Lower lobe of right lung (tissue), 2 donors: ENCODE data around the gene CACNA1H. TPM values are rescaled to one million over a fixed set of nuclear protein-coding genes. Genes with fewer than 3 reads are reported as not detected.

Experiments
- ATAC-seq, 2 donors: fragments of 200-7000 bp; cut with Tn5 transposase; one replicate each; pipeline ENCODE4 v1.9.1; 2020 to 2022; ENCODE audit warnings: mild to moderate bottlenecking in 2 of 2, moderate library complexity in 2 of 2
- DNase-seq: peaks from one replicate; pipeline ENCODE4 v3.0.0-alpha.2; 2020
- H3K27ac ChIP-seq: fragments of 200-600 bp; one replicate; pipeline ENCODE4 v1.8.0; 2022
- H3K27me3 ChIP-seq: fragments of 200-600 bp; one replicate; pipeline ENCODE4 v1.8.0; 2022; ENCODE audit warnings: low read depth
- H3K36me3 ChIP-seq: fragments of 200-600 bp; one replicate; pipeline ENCODE4 v1.8.0; 2022; ENCODE audit warnings: mild to moderate bottlenecking
- H3K4me1 ChIP-seq: fragments of 200-600 bp; one replicate; pipeline ENCODE4 v1.8.0; 2022
- H3K4me3 ChIP-seq: fragments of 200-600 bp; one replicate; pipeline ENCODE4 v1.8.0; 2022; ENCODE audit warnings: mild to moderate bottlenecking
- H3K9me3 ChIP-seq: fragments of 200-600 bp; one replicate; pipeline ENCODE4 v1.8.0; 2022
- intact Hi-C: fragments of 100-400 bp; cut with DNase I; formaldehyde crosslinking; loops from one replicate; pipeline ENCODE4 v1.11.0; 2022
- total RNA-seq: library from RNA; stranded (reverse); fragmentation: NEBNext Ultra II Directional; extraction: Animal tissue kit (Norgen Biotek cat#: 25700); gene quantifications from one replicate; pipeline ENCODE4 v1.2.1, GENCODE V29; 2021
- TF ChIP-seq, protein P1 (sequence below): fragments of 200-600 bp; IDR thresholded peaks from one replicate; pipeline ENCODE4 v1.8.0; 2022; ENCODE audit warnings: antibody characterized with exemption, mild to moderate bottlenecking
- donor health status: DM: no; HTN: yes; CAD: no; lungs with severe emphysema.

Gene CACNA1H
- total RNA-seq, 1 donor from 2014 or later = 8.4 TPM

DNA sequence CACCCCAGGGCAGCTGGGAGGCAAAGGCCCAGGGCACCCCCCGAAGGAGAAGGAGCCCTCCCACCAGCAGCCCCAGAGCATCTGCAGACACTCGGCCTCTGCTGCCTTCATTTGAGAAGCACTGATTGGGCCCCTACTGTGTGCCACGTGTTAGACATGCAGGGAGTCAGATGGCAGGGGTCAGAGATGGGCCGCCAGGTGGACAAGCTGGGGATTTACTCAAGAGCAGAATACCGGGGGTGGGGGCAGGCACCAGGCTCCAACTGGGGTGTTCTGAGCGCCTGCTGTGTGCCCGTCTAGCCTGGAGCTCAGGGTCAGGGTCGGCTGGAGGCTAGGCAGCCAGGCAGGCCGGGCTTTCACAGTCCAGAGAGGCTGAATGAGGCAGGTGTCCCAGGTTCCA, 53.4 kb downstream of the CACNA1H start:
- H3K4me3 ChIP-seq = no peak overlapping the region
- TF ChIP-seq, protein P1, sequence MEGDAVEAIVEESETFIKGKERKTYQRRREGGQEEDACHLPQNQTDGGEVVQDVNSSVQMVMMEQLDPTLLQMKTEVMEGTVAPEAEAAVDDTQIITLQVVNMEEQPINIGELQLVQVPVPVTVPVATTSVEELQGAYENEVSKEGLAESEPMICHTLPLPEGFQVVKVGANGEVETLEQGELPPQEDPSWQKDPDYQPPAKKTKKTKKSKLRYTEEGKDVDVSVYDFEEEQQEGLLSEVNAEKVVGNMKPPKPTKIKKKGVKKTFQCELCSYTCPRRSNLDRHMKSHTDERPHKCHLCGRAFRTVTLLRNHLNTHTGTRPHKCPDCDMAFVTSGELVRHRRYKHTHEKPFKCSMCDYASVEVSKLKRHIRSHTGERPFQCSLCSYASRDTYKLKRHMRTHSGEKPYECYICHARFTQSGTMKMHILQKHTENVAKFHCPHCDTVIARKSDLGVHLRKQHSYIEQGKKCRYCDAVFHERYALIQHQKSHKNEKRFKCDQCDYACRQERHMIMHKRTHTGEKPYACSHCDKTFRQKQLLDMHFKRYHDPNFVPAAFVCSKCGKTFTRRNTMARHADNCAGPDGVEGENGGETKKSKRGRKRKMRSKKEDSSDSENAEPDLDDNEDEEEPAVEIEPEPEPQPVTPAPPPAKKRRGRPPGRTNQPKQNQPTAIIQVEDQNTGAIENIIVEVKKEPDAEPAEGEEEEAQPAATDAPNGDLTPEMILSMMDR = no peak
- DNase-seq = no peak
- no peaks in the 10 kb centered on the region for H3K36me3 ChIP-seq
- H3K9me3 ChIP-seq = no peaks in the 10 kb centered on the region
- intact Hi-C loops = no loop called here
- H3K27ac ChIP-seq = no peak overlapping the region
- H3K4me1 ChIP-seq = no peaks in the 10 kb centered on the region
- no peaks in the 10 kb centered on the region for H3K27me3 ChIP-seq
- no peak for ATAC-seq

DNA sequence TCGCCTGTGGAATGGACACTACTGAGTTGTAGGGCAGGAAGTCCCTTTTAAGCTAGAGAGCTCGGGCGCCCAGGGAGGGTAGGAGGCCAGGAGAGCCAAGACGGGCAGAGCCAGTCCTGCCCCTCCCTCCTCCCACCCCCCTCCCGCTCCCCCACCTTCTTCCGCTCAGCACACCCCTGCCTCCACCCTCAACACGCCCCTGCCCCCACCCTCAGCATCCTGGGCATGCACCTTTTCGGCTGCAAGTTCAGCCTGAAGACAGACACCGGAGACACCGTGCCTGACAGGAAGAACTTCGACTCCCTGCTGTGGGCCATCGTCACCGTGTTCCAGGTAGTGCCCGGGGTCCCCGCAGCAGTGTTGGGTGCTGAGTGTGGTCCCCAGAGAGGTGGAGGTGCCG, 53.9 kb downstream of the CACNA1H start:
- no peak overlapping the region for H3K4me3 ChIP-seq
- no peaks in the 10 kb centered on the region for H3K9me3 ChIP-seq
- H3K27ac ChIP-seq = no peak overlapping the region
- ATAC-seq (no peak), DNase-seq (no peak)
- H3K27me3 ChIP-seq = no peaks in the 10 kb centered on the region
- intact Hi-C loops = no loop called here
- H3K4me1 ChIP-seq = no peaks in the 10 kb centered on the region
- TF ChIP-seq, protein P1 = no peak
- H3K36me3 ChIP-seq = no peaks in the 10 kb centered on the region

DNA sequence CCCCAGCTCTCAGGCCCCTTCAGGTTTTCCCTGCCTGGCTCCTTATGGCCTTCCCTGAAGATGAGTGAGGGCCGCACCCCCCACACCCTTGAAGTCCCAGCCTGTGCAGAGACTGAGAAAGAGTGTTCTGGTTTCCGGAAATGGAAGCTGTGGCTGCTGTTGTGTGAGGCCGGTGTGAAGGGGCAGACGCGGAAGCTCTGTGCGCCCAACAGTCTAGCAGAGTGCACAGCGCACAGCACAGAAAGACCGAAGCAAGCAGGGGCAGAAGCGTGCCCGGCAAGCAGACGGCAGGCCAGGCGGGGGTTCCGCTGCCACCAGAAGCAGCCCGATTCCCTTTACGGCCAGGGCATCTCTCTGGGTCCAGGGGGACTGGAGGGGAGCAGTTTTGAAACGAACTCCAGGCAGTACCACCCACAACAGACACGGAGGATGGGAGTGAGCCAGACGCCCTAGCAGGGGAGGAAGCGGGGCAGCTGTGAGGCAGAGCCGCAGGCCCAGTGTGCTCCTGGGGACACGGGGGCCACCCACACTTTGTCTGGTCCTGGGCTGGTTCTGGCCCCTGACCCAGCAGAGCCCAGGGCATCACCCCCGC, 55.4 kb downstream of the CACNA1H start:
- intact Hi-C loops = no loop called here
- Histone ChIP-seq H3K27me3 (no peaks in the 10 kb centered on the region), H3K4me3 (no peak overlapping the region), H3K9me3 (no peaks in the 10 kb centered on the region), H3K27ac (no peak overlapping the region), H3K4me1 (no peaks in the 10 kb centered on the region), H3K36me3 (no peaks in the 10 kb centered on the region)
- no peak for ATAC-seq
- TF ChIP-seq, protein P1 = no peak
- DNase-seq = no peak

- no peak for ATAC-seq
- intact Hi-C loops = no loop called here
- Histone ChIP-seq H3K27me3 (no peaks in the 10 kb centered on the region), H3K36me3 (no peaks in the 10 kb centered on the region), H3K27ac (no peak overlapping the region), H3K9me3 (no peaks in the 10 kb centered on the region), H3K4me3 (no peak overlapping the region), H3K4me1 (no peaks in the 10 kb centered on the region)
- TF ChIP-seq, protein P1 = no peak
- DNase-seq = no peak
Measured at GRCh38 chr16:1209081-1209480, 56.2 kb downstream of the CACNA1H start.

GRCh38 chr16:1210461-1210860, 57.6 kb downstream of the CACNA1H start:
- intact Hi-C loops = no loop called here
- Histone ChIP-seq H3K4me1 (no peaks in the 10 kb centered on the region), H3K36me3 (no peaks in the 10 kb centered on the region), H3K27ac (no peak overlapping the region), H3K27me3 (no peaks in the 10 kb centered on the region), H3K4me3 (no peak overlapping the region), H3K9me3 (no peaks in the 10 kb centered on the region)
- no peak for DNase-seq
- TF ChIP-seq, protein P1 = no peak
- ATAC-seq = no peak
